Choroid plexus epithelial cell (primary cell): ENCODE data around the gene GNAI2.
A peak's percentile ranks its signal among the peaks of the same experiment; 100 is the strongest.
"Not testable (repeated sequence)": the region's sequence is repeated elsewhere in the genome, so short reads cannot be mapped to it uniquely, and the experiment has no call there.

Source experiments
- DNase-seq: peaks from one replicate; pipeline ENCODE4 v3.0.0-alpha.2; 2010; ENCODE audit warnings: low read depth
- H3K4me3 ChIP-seq: 2 replicates; pipeline ENCODE4 v1.5.1; 2011; ENCODE audit warnings: low read depth, mild to moderate bottlenecking, control low read depth, low read length, moderate library complexity
- CTCF ChIP-seq: conservative IDR thresholded peaks from 2 replicates; pipeline ENCODE4 v1.5.1; 2011; ENCODE audit warnings: low read depth, mild to moderate bottlenecking, control low read depth, inconsistent platforms, low read length, moderate library complexity

The GNAI2 gene

GRCh38 chr3:50222169-50222528, 13.9 kb upstream of the GNAI2 start:
- DNase-seq, result no peak

GRCh38 chr3:50224639-50225038, 11.4 kb upstream of the GNAI2 start:
- DNase-seq, result no peak
- no peak for TF ChIP-seq CTCF
- H3K4me3 ChIP-seq, result no peak overlapping the region

More at GRCh38 chr3:50222169-50222528, 13.9 kb upstream of the GNAI2 start:
- no peak for TF ChIP-seq CTCF
- no peak overlapping the region for H3K4me3 ChIP-seq

GRCh38 chr3:50226888-50227389, 9.1 kb upstream of the GNAI2 start:
- peak; percentile 42 for DNase-seq
- no peak for TF ChIP-seq CTCF
- peak overlapping the region; percentile 80 for H3K4me3 ChIP-seq

- peak; percentile 89 for DNase-seq
- TF ChIP-seq CTCF, result peak; percentile 54
- peak overlapping the region; percentile 80 for H3K4me3 ChIP-seq
Observed at GRCh38 chr3:50227390-50228183, 8.4 kb upstream of the GNAI2 start.

- H3K4me3 ChIP-seq, result peak overlapping the region; percentile 80
- DNase-seq, result not testable (repeated sequence)
Observed at GRCh38 chr3:50228184-50228763, 7.7 kb upstream of the GNAI2 start.

- no peak for TF ChIP-seq CTCF
- no peak for DNase-seq
- H3K4me3 ChIP-seq, result no peak overlapping the region
Observed at GRCh38 chr3:50229490-50229889, 6.5 kb upstream of the GNAI2 start.

GRCh38 chr3:50230104-50230793, 5.8 kb upstream of the GNAI2 start:
- no peak for DNase-seq
- TF ChIP-seq CTCF, result no peak
- no peak overlapping the region for H3K4me3 ChIP-seq
